ENCODE results near the gene CPNE5. TPM values are rescaled to one million over a fixed set of nuclear protein-coding genes. Genes with fewer than 3 reads are reported as not detected.

CPNE5 gene
- 0.10 to 0.13 TPM (median 0.12 TPM) in 4 of 5 replicates, not detected in the other for total RNA-seq (2022; extraction: Qiagen RNA extraction; ENCODE audit: low read depth)

GRCh38 chr6:36838896-36839748 is at the start of gene CPNE5:
Gene CPNE5, minus strand, starts transcription at chr6:36839444. Its CDS starts 67 bp downstream, at chr6:36839377.

GRCh38 chr6:36885461-36886401 is 46.5 kb upstream of the CPNE5 start, which contains the start of gene C6orf89:
Gene C6orf89, plus strand, starts transcription at chr6:36885952. Its CDS starts 13,493 bp downstream, at chr6:36899445.

GRCh38 chr6:36874443-36875249 is 35.4 kb upstream of the CPNE5 start, which contains the start of gene PPIL1:
Gene PPIL1, minus strand, starts transcription at chr6:36874803. Its CDS starts 31 bp downstream, at chr6:36874772.

GRCh38 chr6:36697481-36697903 is 141.8 kb downstream of the CPNE5 start, which contains the start of gene RAB44:
Gene RAB44, plus strand, starts transcription at chr6:36697826. Its CDS starts 6,410 bp downstream, at chr6:36704236.

Other genes with a start within 250 kb of the CPNE5 start
- 470 to 652 TPM (median 494 TPM) in 5 replicates for gene SRSF3, start 245.1 kb downstream of the CPNE5 start, total RNA-seq (2022; extraction: Qiagen RNA extraction; ENCODE audit: low read depth)
- 301 to 381 TPM (median 362 TPM) in 5 replicates for gene CDKN1A, start 160.7 kb downstream of the CPNE5 start, total RNA-seq (2022; extraction: Qiagen RNA extraction; ENCODE audit: low read depth)
- 0.02 to 0.06 TPM (median 0.05 TPM) in 4 of 5 replicates, not detected in the other for gene RAB44, start 141.6 kb downstream of the CPNE5 start, total RNA-seq (2022; extraction: Qiagen RNA extraction; ENCODE audit: low read depth)
- 41.3 to 48.3 TPM (median 43.6 TPM) in 5 replicates for gene PPIL1, start 35.4 kb upstream of the CPNE5 start, total RNA-seq (2022; extraction: Qiagen RNA extraction; ENCODE audit: low read depth)
- 15.1 to 17.2 TPM (median 17.0 TPM) in 5 replicates for gene C6orf89, start 46.5 kb upstream of the CPNE5 start, total RNA-seq (2022; extraction: Qiagen RNA extraction; ENCODE audit: low read depth)
- gene PI16, start 115.3 kb upstream of the CPNE5 start, total RNA-seq (2022; extraction: Qiagen RNA extraction; ENCODE audit: low read depth), result not detected in 5 replicates
- 112 to 135 TPM (median 133 TPM) in 5 replicates for gene MTCH1, start 146.8 kb upstream of the CPNE5 start, total RNA-seq (2022; extraction: Qiagen RNA extraction; ENCODE audit: low read depth)
- gene FGD2, start 166.2 kb upstream of the CPNE5 start, total RNA-seq (2022; extraction: Qiagen RNA extraction; ENCODE audit: low read depth), result not detected in 5 replicates

Data from A549 treated with GW870086 at 1 μM for 4 hours (cell line).